GM18873 (cell line): ENCODE results near the gene MELK.

Experiments used
- ATAC-seq: cut with Tn5 transposase; IDR thresholded peaks from one replicate; pipeline ENCODE4 v1.9.1; 2021; ENCODE audit warnings: mild to moderate bottlenecking, moderate library complexity, moderate number of reproducible peaks; ENCODE audit not compliant: unreplicated experiment, low FRiP score

Gene MELK

GRCh38 chr9:36575411-36575882 lies 2.8 kb downstream of the MELK start:
- ATAC-seq: no peak

DNA sequence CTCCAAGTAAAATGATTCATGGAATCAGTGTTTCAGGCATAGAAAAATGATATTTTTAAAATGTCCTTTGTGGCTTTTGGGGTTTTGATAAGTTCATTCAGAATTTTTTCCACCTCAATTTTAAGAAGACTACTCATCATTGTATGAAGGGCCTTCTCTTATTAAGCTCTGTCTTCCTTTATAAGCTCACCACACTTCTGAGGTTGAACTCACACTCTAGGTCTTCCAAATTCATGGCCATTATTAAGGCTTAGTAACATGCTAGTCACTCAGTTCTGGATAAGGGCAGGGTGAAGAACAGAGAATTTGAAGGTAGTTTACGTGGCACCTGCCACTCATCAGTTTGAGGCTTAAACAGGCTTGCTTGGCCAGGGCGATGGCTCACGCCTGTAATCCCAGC lies 4.2 kb downstream of the MELK start:
- no peak for ATAC-seq

GRCh38 chr9:36584620-36585460 lies 12.1 kb downstream of the MELK start:
- no peak for ATAC-seq

DNA sequence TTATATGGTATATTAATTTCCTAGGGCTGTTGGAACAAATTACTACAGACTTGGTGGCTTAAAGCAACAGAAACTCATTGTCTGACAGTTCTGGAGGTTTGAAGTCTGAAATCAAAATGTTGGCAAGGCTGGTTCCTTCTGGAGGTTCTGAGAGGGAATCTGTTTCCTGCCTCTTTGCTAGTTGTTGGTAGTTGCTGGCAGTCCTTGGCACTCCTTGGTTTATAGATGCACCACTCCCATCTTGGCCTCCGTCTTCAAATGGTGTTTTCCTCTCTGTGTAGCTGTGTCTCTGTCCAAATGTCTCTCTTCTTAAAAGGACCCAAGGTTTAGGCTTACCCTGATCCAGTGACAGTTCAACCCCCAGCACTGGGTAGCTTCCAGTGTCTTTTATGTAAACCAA lies 17.5 kb downstream of the MELK start:
- ATAC-seq: no peak

DNA sequence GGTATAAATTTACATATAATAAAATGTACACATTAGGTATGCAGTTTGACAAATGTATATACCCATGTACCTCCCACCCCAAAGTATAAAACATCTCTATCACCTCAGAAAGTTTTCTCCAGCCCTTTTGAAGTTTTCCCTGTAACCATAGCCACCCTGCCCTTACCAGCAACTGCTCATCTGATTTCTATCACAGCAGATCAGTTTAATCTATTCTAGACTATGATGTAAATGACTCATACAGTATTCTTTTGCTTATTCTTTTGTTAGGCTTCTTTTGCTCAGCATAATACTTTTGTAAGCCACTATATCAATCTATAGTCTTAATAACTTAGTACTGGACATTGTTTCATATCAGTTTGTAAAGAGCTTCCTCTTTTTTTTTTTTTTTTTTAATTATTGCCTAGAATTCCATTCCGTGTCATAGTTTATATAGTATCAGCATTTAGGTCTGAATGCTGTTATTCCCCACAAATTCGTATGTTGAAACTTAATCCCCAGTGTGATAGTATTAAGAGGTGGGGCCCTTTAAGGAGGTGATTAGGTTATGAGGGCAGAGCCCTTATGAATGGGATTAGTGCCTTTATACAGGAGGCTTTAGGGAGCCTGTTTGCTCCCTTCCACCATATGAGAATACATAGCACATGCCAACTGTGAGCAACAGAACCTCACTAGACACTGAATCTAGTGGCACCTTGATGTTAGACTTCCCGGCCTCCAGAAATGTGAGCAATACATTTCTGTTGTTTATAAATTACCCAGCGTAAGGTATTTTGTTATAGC lies 20.3 kb downstream of the MELK start:
- ATAC-seq: no peak

- no peak for ATAC-seq
These were observed 21.5 kb downstream of the MELK start for GRCh38 chr9:36594213-36594612.

- ATAC-seq: no peak
These were observed 24.9 kb downstream of the MELK start for GRCh38 chr9:36597412-36598178.

DNA sequence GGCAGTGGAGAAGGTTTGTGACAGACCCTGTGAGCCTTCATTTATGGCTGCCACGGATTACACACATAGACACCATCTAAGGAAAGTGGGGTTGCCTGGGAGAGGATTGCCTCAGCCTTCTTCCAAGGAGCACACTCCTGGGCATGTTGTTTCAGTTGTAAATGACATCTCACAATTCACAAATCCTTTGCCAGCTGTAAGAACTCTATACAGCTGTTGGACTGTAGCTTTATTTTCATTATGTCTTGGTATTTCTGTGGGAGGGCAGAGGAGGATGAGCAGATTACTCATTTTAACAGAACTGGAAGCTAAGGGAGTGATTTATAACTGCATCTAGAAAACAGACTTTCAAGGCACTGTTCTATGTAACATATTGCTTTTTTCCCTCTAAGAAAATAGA lies 25.6 kb downstream of the MELK start:
- ATAC-seq: no peak

DNA sequence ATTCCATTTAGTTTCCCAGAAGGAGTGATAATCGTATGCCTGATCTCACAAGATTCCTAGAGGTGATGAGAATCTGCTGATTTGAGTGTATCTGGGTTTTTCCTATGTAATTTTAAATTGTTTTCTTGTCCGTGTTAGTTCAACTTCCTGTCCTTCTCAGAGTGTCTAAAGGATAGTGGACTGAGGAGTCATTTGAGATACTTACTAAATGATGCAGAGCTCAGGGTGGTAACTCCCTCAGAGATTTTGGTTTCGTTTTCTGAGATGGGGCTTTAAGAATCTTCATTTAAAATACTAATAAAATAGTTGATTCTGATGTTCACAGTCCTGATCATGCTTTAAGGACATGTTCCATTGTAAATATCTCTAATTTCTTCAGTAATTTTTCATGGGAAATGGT lies 30.3 kb downstream of the MELK start:
- peak; percentile 73 for ATAC-seq

GRCh38 chr9:36609306-36609705 lies 36.6 kb downstream of the MELK start:
- no peak for ATAC-seq

- no peak for ATAC-seq
These were observed 49.4 kb downstream of the MELK start for GRCh38 chr9:36622121-36622520.

- no peak for ATAC-seq
These were observed 50.6 kb downstream of the MELK start for GRCh38 chr9:36623280-36623679.

GRCh38 chr9:36625006-36625615 lies 52.4 kb downstream of the MELK start:
- no peak for ATAC-seq

GRCh38 chr9:36632892-36633291 lies 60.2 kb downstream of the MELK start:
- no peak for ATAC-seq

DNA sequence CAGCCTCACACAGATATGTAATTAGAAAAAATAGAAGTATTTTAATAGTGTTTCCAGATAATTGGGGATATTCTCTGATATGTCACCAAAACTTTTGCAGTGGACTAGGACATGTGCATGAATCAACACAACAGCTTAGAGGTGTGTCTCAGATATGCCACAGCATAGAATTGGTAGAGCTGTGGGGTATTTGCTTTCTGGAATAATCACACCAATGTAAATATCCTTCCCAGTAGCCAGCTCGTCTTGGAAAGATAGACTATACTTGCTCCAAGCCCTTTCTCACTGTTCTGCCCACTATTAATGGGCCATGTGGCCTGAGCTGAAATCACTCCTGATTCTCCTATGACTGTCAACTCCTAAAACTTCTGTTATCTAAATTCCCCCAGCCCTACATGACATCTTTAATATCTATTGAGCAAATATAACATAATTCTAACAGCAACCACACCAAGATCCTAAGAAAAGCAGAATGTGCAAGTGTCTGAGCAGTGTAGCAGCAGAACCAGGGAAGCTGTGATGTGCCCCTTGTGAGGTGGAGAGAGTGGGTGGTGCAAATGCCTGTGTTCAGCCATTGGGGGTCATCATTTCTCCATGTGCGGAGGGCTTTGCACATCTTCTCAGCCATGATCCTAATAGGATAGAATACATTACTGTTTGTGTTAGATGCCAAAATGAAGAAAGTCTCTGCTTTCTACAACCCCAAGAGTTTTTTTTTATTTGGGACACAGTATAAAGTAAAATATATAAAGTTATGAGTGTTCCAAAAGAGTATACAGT lies 65.0 kb downstream of the MELK start:
- no peak for ATAC-seq

- ATAC-seq: peak; percentile 87
These were observed 68.2 kb downstream of the MELK start for GRCh38 chr9:36640771-36641381.

DNA sequence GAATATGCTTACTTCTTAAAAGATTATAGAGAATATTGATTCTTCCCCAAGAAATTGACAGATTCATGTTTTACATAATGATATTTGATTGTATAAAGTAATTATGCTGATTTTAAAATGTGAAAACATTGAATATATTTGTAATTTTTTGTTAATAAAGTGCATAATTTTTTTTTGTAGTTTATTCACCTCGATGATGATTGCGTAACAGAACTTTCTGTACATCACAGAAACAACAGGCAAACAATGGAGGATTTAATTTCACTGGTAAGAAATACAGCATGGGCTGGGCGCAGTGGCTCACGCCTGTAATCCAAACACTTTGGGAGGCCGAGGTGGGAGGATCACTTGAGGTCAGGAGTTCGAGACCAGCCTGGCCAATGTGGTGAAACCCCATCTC lies 70.1 kb downstream of the MELK start:
- ATAC-seq: no peak

- no peak for ATAC-seq
These were observed 84.1 kb downstream of the MELK start for GRCh38 chr9:36656842-36657241.

GRCh38 chr9:36659500-36659899 lies 86.8 kb downstream of the MELK start:
- no peak for ATAC-seq
